ENCODE data around the gene TRDN.

- TF ChIP-seq EZH2 (IDR thresholded peaks at IDR 0.05; ENCODE audit: borderline replicate concordance, low read length) (no peak), CTCF (conservative IDR thresholded peaks at IDR 0.05 in 1 of 2, IDR thresholded peaks at IDR 0.05 in 1 of 2; ENCODE audit: extremely low read depth in 1 of 2, insufficient read depth in 1 of 2, low read depth in 1 of 2, low read length in 2 of 2) (no peak)
These were observed 71.2 kb downstream of the TRDN start for GRCh38 chr6:123565529-123565928.

All from mammary epithelial cell (primary cell).